Measurements from ENCODE around the gene USP17L26.
"Not testable (repeated sequence)": the region's sequence is repeated elsewhere in the genome, so short reads cannot be mapped to it uniquely, and the experiment has no call there.

The USP17L26 gene

GRCh38 chr4:9334358-9334757 is at the start of gene USP17L26:
TSS of gene USP17L26 (plus strand) at chr4:9334658. CDS start at chr4:9334658, 0 bp downstream.
- not testable (repeated sequence) for DNase-seq

GRCh38 chr4:9324191-9324590 is 10.3 kb upstream of the USP17L26 start:
- not testable (repeated sequence) for DNase-seq

- DNase-seq: not testable (repeated sequence)
These were observed 9.6 kb upstream of the USP17L26 start, which contains the start of gene USP17L24 for GRCh38 chr4:9324865-9325264. TSS of gene USP17L24 (plus strand) at chr4:9325165. CDS start at chr4:9325165, 0 bp downstream.

- not testable (repeated sequence) for DNase-seq
These were observed 4.8 kb upstream of the USP17L26 start, which contains the start of gene USP17L25 for GRCh38 chr4:9329611-9330010. TSS of gene USP17L25 (plus strand) at chr4:9329911. CDS start at chr4:9329911, 0 bp downstream.

GRCh38 chr4:9339103-9339502 is 4.6 kb downstream of the USP17L26 start, which contains the start of gene USP17L5:
TSS of gene USP17L5 (plus strand) at chr4:9339403. CDS start at chr4:9339403, 0 bp downstream.
- DNase-seq: not testable (repeated sequence)

GRCh38 chr4:9343848-9344247 is 9.4 kb downstream of the USP17L26 start, which contains the start of gene USP17L27:
TSS of gene USP17L27 (plus strand) at chr4:9344148. CDS start at chr4:9344148, 0 bp downstream.
- DNase-seq: not testable (repeated sequence)

- not testable (repeated sequence) for DNase-seq
These were observed 14.1 kb downstream of the USP17L26 start, which contains the start of gene USP17L28 for GRCh38 chr4:9348593-9348992. TSS of gene USP17L28 (plus strand) at chr4:9348893. CDS start at chr4:9348893, 0 bp downstream.

GRCh38 chr4:9350866-9351265 is 16.4 kb downstream of the USP17L26 start:
- not testable (repeated sequence) for DNase-seq

- not testable (repeated sequence) for DNase-seq
These were observed 18.9 kb downstream of the USP17L26 start, which contains the start of gene USP17L29 for GRCh38 chr4:9353338-9353737. TSS of gene USP17L29 (plus strand) at chr4:9353638. CDS start at chr4:9353638, 0 bp downstream.

GRCh38 chr4:9362829-9363228 is 28.4 kb downstream of the USP17L26 start, which contains the start of gene USP17L30:
TSS of gene USP17L30 (plus strand) at chr4:9363129. CDS start at chr4:9363129, 0 bp downstream.
- DNase-seq: not testable (repeated sequence)

GRCh38 chr4:9379881-9380280 is 45.4 kb downstream of the USP17L26 start:
- not testable (repeated sequence) for DNase-seq

- DNase-seq: not testable (repeated sequence)
These were observed 46.6 kb downstream of the USP17L26 start for GRCh38 chr4:9381012-9381534.

- DNase-seq: no peak
These were observed 49.7 kb downstream of the USP17L26 start for GRCh38 chr4:9384126-9384525.
